AG08395 (cell line): Measurements from ENCODE around the gene ZFAND3.

Experiments
- DNase-seq: peaks from one replicate; pipeline ENCODE4 v3.0.0; 2012; ENCODE audit warnings: mixed read lengths, low spot score

Gene ZFAND3

DNA sequence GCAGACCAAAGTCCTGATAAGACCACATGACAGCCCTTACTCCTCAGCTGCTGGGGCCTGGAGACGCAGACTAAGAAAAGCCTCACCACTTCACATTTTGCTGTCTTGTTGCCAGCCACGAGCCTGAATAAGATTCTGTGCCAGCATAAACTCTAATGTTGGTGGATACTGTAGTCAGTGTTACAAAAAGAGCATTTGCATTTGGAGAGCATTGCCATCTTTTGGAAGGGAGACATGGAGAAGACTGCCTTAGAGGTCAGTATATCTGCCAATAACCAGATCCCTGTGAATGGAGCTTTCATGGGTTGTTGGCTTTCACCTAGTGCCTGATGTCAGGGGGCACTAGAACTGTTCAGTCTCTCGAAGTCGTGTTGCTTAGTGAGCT is 315.2 kb downstream of the ZFAND3 start:
- no peak for DNase-seq

- no peak for DNase-seq
Observed at GRCh38 chr6:38136547-38136946, 317.0 kb downstream of the ZFAND3 start.

DNA sequence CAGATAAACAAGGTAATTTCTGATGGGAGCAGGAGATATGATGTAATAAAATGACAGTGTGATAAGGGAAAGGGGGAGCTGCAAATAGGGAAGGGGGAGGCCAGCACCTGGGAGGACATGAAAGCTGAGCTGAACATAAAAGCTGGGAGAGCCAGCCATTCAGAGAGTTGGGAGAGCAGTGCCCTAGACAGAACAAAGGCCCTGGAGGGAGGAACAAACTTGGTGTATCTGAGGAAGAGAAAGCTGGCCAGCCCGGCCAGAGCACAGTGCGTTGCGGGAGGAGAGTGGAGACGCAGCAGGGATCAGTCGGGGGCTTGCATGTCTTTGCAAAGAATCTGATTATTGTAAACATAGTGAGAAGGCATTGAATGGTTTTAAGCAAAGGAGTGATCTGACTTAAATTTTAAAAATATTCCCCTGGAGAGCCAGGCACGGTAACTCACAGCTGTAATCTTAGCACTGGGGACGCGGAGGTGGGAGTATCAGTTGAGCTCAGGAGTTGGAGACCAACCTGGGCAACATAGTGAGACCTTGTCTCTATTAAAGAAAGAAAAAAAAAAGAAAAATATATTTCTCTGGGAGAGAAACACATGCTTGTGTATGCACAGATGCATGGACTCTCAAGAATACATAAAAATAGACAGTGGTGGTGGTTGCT is 318.2 kb downstream of the ZFAND3 start:
- DNase-seq = no peak

DNA sequence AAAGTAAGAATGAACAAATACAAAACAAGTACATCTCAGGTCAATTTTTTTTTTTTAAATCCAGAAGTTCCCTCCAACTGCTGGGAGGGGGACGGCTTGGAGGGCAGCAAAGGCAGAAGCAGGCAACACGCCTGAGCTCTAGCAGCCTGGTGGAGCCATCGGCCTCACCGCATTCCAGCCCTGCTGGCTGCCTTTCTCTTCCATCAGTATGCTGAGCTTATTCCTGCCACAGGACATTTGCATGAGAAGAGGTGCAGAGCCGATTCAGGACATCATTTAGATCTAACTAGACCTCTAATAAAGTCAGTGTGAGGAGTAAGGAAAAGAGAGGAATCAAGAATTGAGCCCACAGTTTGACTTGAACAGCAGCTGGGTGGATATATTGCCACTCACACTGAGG is 318.8 kb downstream of the ZFAND3 start:
- no peak for DNase-seq

GRCh38 chr6:38141085-38141484 is 321.6 kb downstream of the ZFAND3 start:
- DNase-seq = no peak

DNA sequence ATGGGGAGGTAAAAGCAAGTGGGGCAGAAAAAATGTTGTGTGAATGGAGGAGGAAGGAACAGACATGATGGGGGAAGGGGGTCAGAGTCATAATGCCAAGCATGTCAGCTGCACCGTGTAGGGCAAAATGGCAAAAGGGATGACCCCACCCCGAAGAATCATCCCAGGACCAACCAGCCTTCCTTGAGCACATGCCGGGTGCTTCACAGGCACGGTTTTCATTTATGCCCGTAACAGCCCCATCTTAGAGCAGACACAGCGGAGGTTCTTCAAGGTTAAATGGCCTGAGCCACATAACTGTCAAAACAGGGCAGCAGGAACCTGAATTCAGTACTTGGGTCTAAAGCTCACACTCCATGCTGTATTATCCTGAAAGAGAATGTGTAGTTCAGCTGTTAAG is 322.2 kb downstream of the ZFAND3 start:
- DNase-seq = no peak

GRCh38 chr6:38142178-38142902 is 322.8 kb downstream of the ZFAND3 start:
- DNase-seq = no peak

- DNase-seq = no peak
Observed at GRCh38 chr6:38143191-38144150, 323.9 kb downstream of the ZFAND3 start.

GRCh38 chr6:38144365-38144945 is 324.9 kb downstream of the ZFAND3 start:
- DNase-seq = no peak

GRCh38 chr6:38146021-38146733 is 326.6 kb downstream of the ZFAND3 start:
- DNase-seq = peak; percentile 38

DNA sequence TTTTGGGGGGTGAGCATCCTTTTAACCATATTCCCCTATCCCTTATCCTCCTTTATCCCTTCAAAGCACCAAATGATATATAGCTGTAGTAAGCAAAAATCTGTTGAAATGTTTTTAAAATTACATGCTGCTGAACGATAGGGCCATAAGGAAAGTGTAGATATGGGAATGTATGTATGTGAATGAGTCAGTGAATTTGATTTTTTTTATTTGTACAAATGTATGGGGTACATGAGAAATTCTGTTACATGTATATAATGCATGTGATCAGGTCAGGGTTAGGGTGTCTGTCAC is 327.2 kb downstream of the ZFAND3 start:
- no peak for DNase-seq

DNA sequence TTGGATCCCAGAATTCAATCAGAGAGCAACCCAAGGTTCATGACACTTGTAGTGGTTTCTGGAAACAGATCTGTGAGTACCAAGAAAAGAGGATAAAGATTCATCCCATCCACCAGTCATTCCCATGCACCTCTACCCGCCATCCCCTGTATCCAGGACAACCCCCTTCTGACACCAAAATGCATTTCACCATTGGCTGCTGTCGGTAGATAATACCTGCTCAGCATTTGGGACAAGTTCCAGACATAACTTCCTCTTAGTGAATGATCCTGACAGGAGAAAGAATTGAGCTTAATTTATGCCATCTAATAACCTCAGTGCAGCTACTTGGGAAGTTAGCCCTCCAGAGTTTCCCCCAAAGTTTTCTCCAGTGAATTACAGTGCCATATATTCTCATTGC is 329.1 kb downstream of the ZFAND3 start:
- no peak for DNase-seq

- no peak for DNase-seq
Observed at GRCh38 chr6:38149531-38149930, 330.0 kb downstream of the ZFAND3 start.

GRCh38 chr6:38150021-38150420 is 330.5 kb downstream of the ZFAND3 start:
- DNase-seq = no peak

GRCh38 chr6:38150681-38151296 is 331.3 kb downstream of the ZFAND3 start:
- DNase-seq = no peak

DNA sequence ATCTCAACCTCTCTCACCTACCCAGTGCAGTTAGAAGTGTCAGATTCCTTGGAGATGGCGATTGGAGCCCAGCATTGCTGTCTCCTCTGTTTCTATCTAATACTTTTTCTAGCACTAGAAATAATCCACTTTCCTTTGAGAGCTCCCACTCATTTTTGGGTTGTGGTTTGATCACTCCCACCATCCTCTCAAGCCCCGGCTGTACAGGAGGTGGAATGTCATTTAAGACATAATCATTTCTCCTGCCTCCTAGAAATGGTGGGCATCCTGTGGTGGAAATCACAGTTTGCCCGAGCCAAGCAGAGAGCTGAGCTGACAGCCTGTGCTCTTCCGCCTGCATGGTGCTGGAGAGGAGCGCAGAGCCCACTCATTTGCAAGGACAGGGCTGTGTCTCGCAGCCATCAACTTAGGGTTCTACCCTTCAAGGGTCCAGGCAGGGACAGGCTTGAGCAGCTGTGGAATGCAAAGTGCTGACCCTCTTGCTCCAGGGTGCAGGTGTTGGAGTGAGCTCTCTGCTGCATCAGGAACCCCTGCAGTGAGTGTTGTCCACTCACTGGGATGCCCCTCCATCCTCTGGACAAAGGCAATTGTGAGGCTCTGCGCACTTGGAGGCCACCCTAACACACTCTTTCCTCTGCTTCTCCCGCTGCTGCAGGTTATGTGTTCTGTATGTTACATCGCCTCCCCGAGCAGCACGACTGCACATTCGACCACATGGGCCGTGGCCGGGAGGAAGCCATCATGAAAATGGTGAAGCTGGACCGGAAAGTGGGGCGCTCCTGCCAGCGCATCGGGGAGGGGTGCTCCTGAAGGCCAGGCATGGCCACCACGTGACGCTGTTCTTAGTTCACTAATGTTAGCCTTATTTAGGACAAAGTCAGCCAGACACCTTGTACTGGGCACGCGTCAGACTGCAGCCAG is 332.3 kb downstream of the ZFAND3 start:
- no peak for DNase-seq

DNA sequence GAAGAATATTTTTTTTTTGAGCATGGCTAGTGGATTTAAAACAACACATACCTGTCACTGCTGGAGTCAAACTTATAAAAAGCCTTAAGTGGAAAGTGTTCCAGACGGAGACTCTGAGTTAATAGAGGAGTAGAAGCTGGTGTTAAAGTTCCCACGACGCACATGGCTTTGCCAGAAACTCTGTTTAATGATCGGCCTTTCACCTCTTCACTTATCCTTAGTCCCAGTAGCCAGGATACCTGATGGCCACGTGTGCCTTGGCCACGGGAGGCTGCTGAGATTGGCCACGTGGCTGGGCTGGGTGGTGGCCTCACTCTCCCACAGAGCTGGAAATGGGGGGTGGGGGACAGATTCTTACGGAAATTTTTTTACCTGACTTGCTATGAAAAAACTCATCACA is 333.1 kb downstream of the ZFAND3 start:
- DNase-seq = no peak

GRCh38 chr6:38153076-38153797 is 333.7 kb downstream of the ZFAND3 start:
- DNase-seq = no peak

- DNase-seq = no peak
Observed at GRCh38 chr6:38153798-38154345, 334.3 kb downstream of the ZFAND3 start.
